Measurements from ENCODE around the gene BLID. TPM values are rescaled to one million over a fixed set of nuclear protein-coding genes. Genes with fewer than 3 reads are reported as not detected.

Gene BLID
- total RNA-seq, 1 experiment from 2014 or later, result not detected

- Histone ChIP-seq H3K9me3 (replicated peaks) (no peaks in the 10 kb centered on the region), H3K4me1 (no peaks in the 10 kb centered on the region), H3K27me3 (no peaks in the 10 kb centered on the region), H3K4me3 (no peak overlapping the region), H3K36me3 (no peaks in the 10 kb centered on the region), H3K27ac (no peak overlapping the region)
- DNase-seq, result no peak
Observed at GRCh38 chr11:122123263-122123929, 7.4 kb upstream of the BLID start.

- no peak for DNase-seq
- Histone ChIP-seq H3K36me3 (no peaks in the 10 kb centered on the region), H3K9me3 (replicated peaks) (no peaks in the 10 kb centered on the region), H3K4me3 (no peak overlapping the region), H3K4me1 (no peaks in the 10 kb centered on the region), H3K27me3 (no peaks in the 10 kb centered on the region), H3K27ac (no peak overlapping the region)
Observed at GRCh38 chr11:122122179-122122578, 6.2 kb upstream of the BLID start.

GRCh38 chr11:122120096-122120495 is 4.1 kb upstream of the BLID start:
- Histone ChIP-seq H3K9me3 (replicated peaks) (no peaks in the 10 kb centered on the region), H3K4me3 (no peak overlapping the region), H3K4me1 (no peaks in the 10 kb centered on the region), H3K36me3 (no peaks in the 10 kb centered on the region), H3K27me3 (no peaks in the 10 kb centered on the region), H3K27ac (no peak overlapping the region)
- DNase-seq, result no peak

- DNase-seq, result no peak
- Histone ChIP-seq H3K4me1 (no peaks in the 10 kb centered on the region), H3K4me3 (no peak overlapping the region), H3K9me3 (replicated peaks) (no peaks in the 10 kb centered on the region), H3K27ac (no peak overlapping the region), H3K27me3 (no peaks in the 10 kb centered on the region), H3K36me3 (no peaks in the 10 kb centered on the region)
Observed at GRCh38 chr11:122116591-122116990, 576 bp upstream of the BLID start.

- Histone ChIP-seq H3K27me3 (no peaks in the 10 kb centered on the region), H3K9me3 (replicated peaks) (no peaks in the 10 kb centered on the region), H3K36me3 (no peaks in the 10 kb centered on the region), H3K27ac (no peak overlapping the region), H3K4me3 (no peak overlapping the region), H3K4me1 (no peaks in the 10 kb centered on the region)
- DNase-seq, result no peak
Observed at GRCh38 chr11:122114976-122115375, 1.0 kb downstream of the BLID start.

GRCh38 chr11:122113836-122114825 is 1.9 kb downstream of the BLID start:
- H3K27me3 ChIP-seq, result no peaks in the 10 kb centered on the region
- DNase-seq, result no peak
- no peaks in the 10 kb centered on the region for H3K36me3 ChIP-seq
- H3K9me3 ChIP-seq (replicated peaks), result no peaks in the 10 kb centered on the region
- no peak overlapping the region for H3K4me3 ChIP-seq
- H3K4me1 ChIP-seq, result no peaks in the 10 kb centered on the region
- no peak overlapping the region for H3K27ac ChIP-seq

GRCh38 chr11:122112470-122113365 is 3.3 kb downstream of the BLID start:
- Histone ChIP-seq H3K4me3 (no peak overlapping the region), H3K9me3 (replicated peaks) (no peaks in the 10 kb centered on the region), H3K27me3 (no peaks in the 10 kb centered on the region), H3K4me1 (no peaks in the 10 kb centered on the region), H3K27ac (no peak overlapping the region), H3K36me3 (no peaks in the 10 kb centered on the region)
- no peak for DNase-seq

GRCh38 chr11:122109932-122110331 is 6.1 kb downstream of the BLID start:
- no peak for DNase-seq
- no peak overlapping the region for H3K27ac ChIP-seq
- no peaks in the 10 kb centered on the region for H3K9me3 ChIP-seq (replicated peaks)
- H3K4me1 ChIP-seq, result no peaks in the 10 kb centered on the region
- H3K4me3 ChIP-seq, result no peak overlapping the region
- H3K36me3 ChIP-seq, result no peaks in the 10 kb centered on the region
- H3K27me3 ChIP-seq, result no peaks in the 10 kb centered on the region

GRCh38 chr11:122108828-122109227 is 7.2 kb downstream of the BLID start:
- Histone ChIP-seq H3K27me3 (no peaks in the 10 kb centered on the region), H3K36me3 (no peaks in the 10 kb centered on the region), H3K27ac (no peak overlapping the region), H3K9me3 (replicated peaks) (no peaks in the 10 kb centered on the region), H3K4me3 (no peak overlapping the region), H3K4me1 (no peaks in the 10 kb centered on the region)
- DNase-seq, result no peak

GRCh38 chr11:122108192-122108799 is 7.7 kb downstream of the BLID start:
- peak; percentile 50 to 76 for DNase-seq
- no peaks in the 10 kb centered on the region for H3K4me1 ChIP-seq

GRCh38 chr11:122107566-122107965 is 8.4 kb downstream of the BLID start:
- H3K4me1 ChIP-seq, result no peaks in the 10 kb centered on the region
- H3K27ac ChIP-seq, result no peak overlapping the region
- no peak for DNase-seq
- H3K36me3 ChIP-seq, result no peaks in the 10 kb centered on the region
- no peak overlapping the region for H3K4me3 ChIP-seq
- H3K27me3 ChIP-seq, result no peaks in the 10 kb centered on the region
- H3K9me3 ChIP-seq (replicated peaks), result no peaks in the 10 kb centered on the region

More at GRCh38 chr11:122108192-122108799, 7.7 kb downstream of the BLID start:
- Histone ChIP-seq H3K36me3 (no peaks in the 10 kb centered on the region), H3K9me3 (replicated peaks) (no peaks in the 10 kb centered on the region), H3K27ac (no peak overlapping the region), H3K27me3 (no peaks in the 10 kb centered on the region), H3K4me3 (no peak overlapping the region)

GRCh38 chr11:122107045-122107444 is 9.0 kb downstream of the BLID start:
- Histone ChIP-seq H3K9me3 (replicated peaks) (no peaks in the 10 kb centered on the region), H3K36me3 (no peaks in the 10 kb centered on the region), H3K27me3 (no peaks in the 10 kb centered on the region), H3K4me1 (no peaks in the 10 kb centered on the region), H3K4me3 (no peak overlapping the region), H3K27ac (no peak overlapping the region)
- DNase-seq, result no peak

- H3K27me3 ChIP-seq, result no peaks in the 10 kb centered on the region
- no peaks in the 10 kb centered on the region for H3K36me3 ChIP-seq
- no peak for DNase-seq
- H3K4me1 ChIP-seq, result no peaks in the 10 kb centered on the region
- H3K9me3 ChIP-seq (replicated peaks), result no peaks in the 10 kb centered on the region
- H3K27ac ChIP-seq, result no peak overlapping the region
- H3K4me3 ChIP-seq, result no peak overlapping the region
Observed at GRCh38 chr11:122105044-122105758, 10.8 kb downstream of the BLID start.

GRCh38 chr11:122104341-122104740 is 11.7 kb downstream of the BLID start:
- H3K4me3 ChIP-seq, result no peak overlapping the region
- H3K9me3 ChIP-seq (replicated peaks), result no peaks in the 10 kb centered on the region
- DNase-seq, result no peak
- no peak overlapping the region for H3K27ac ChIP-seq
- H3K27me3 ChIP-seq, result no peaks in the 10 kb centered on the region
- no peaks in the 10 kb centered on the region for H3K36me3 ChIP-seq
- H3K4me1 ChIP-seq, result no peaks in the 10 kb centered on the region

Data from SJCRH30 (cell line).